Activated CD8-positive, alpha-beta memory T cell treated with anti-CD3 and anti-CD28 coated beads, Interleukin-2, amount 10 ng/mL, durations not matched to agents 7 days and 5 days (primary cell): ENCODE results near the gene ATRNL1. TPM values are rescaled to one million over a fixed set of nuclear protein-coding genes. Genes with fewer than 3 reads are reported as not detected.

Experiments
- ATAC-seq: fragments of 150-1000 bp; cut with Tn5 transposase; one replicate; pipeline ENCODE4 v1.10.0; 2021; ENCODE audit warnings: moderate library complexity
- CTCF ChIA-PET: fragments of 350-600 bp; sonication (Branson Sonifier 250); formaldehyde crosslinking; loops from one replicate; lab custom pipeline; 2021; ENCODE audit warnings: antibody characterized with exemption; lab: Charles Lee
- DNase-seq: peaks from one replicate; pipeline ENCODE4 v3.0.0-alpha.2; 2020
- H3K27ac Mint-ChIP-seq: one replicate; pipeline ENCODE4 v1.8.0; 2021; ENCODE audit warnings: mild to moderate bottlenecking, mixed read lengths
- H3K27me3 Mint-ChIP-seq: one replicate; pipeline ENCODE4 v1.8.0; 2021; ENCODE audit warnings: mixed read lengths
- H3K36me3 Mint-ChIP-seq: one replicate; pipeline ENCODE4 v1.8.0; 2021; ENCODE audit warnings: mild to moderate bottlenecking, mixed read lengths
- H3K4me1 Mint-ChIP-seq: one replicate; pipeline ENCODE4 v1.8.0; 2021; ENCODE audit warnings: mixed read lengths
- H3K4me3 Mint-ChIP-seq: one replicate; pipeline ENCODE4 v1.8.0; 2021; ENCODE audit warnings: mild to moderate bottlenecking, moderate library complexity, mixed read lengths
- H3K9me3 Mint-ChIP-seq: one replicate; pipeline ENCODE4 v1.8.0; 2022; ENCODE audit warnings: low read depth, mixed read lengths
- total RNA-seq, 2 experiments: library from RNA; stranded (reverse); gene quantifications; one replicate each; pipeline ENCODE4 v1.2.3, GENCODE V29; 2021

Gene ATRNL1
- total RNA-seq, 2 experiments from 2014 or later, result 0.35 to 0.87 TPM

GRCh38 chr10:115871855-115872254, 778.7 kb downstream of the ATRNL1 start:
- Mint-ChIP-seq H3K9me3 (peaks cover 4% of the 10 kb centered on the region), H3K27ac (no peak overlapping the region), H3K36me3 (no peaks in the 10 kb centered on the region), H3K27me3 (no peaks in the 10 kb centered on the region), H3K4me1 (no peaks in the 10 kb centered on the region), H3K4me3 (no peak overlapping the region)
- CTCF ChIA-PET, result no interaction called here
- DNase-seq, result no peak
- no peak for ATAC-seq

GRCh38 chr10:115875172-115875571, 782.0 kb downstream of the ATRNL1 start:
- Mint-ChIP-seq H3K4me1 (no peaks in the 10 kb centered on the region), H3K27ac (no peak overlapping the region), H3K9me3 (peaks cover 2% of the 10 kb centered on the region), H3K36me3 (no peaks in the 10 kb centered on the region), H3K4me3 (no peak overlapping the region), H3K27me3 (no peaks in the 10 kb centered on the region)
- CTCF ChIA-PET, result no interaction called here
- DNase-seq (no peak), ATAC-seq (no peak)

GRCh38 chr10:115879372-115880089, 786.4 kb downstream of the ATRNL1 start:
- H3K4me1 Mint-ChIP-seq, result no peaks in the 10 kb centered on the region
- ATAC-seq, result no peak
- H3K27ac Mint-ChIP-seq, result no peak overlapping the region
- no peaks in the 10 kb centered on the region for H3K36me3 Mint-ChIP-seq
- DNase-seq, result no peak
- CTCF ChIA-PET, result no interaction called here
- H3K4me3 Mint-ChIP-seq, result no peak overlapping the region
- H3K9me3 Mint-ChIP-seq, result peaks cover 9% of the 10 kb centered on the region
- no peaks in the 10 kb centered on the region for H3K27me3 Mint-ChIP-seq

- no peaks in the 10 kb centered on the region for H3K4me1 Mint-ChIP-seq
- no peak overlapping the region for H3K4me3 Mint-ChIP-seq
- ATAC-seq, result no peak
- CTCF ChIA-PET, result no interaction called here
- H3K36me3 Mint-ChIP-seq, result no peaks in the 10 kb centered on the region
- H3K27ac Mint-ChIP-seq, result no peak overlapping the region
- H3K27me3 Mint-ChIP-seq, result no peaks in the 10 kb centered on the region
- peaks cover 7% of the 10 kb centered on the region for H3K9me3 Mint-ChIP-seq
- DNase-seq, result no peak
Measured at GRCh38 chr10:115882021-115882420, 788.9 kb downstream of the ATRNL1 start.

- H3K27me3 Mint-ChIP-seq, result no peaks in the 10 kb centered on the region
- no peaks in the 10 kb centered on the region for H3K4me1 Mint-ChIP-seq
- no peak overlapping the region for H3K4me3 Mint-ChIP-seq
- no peak overlapping the region for H3K27ac Mint-ChIP-seq
- CTCF ChIA-PET, result no interaction called here
- H3K9me3 Mint-ChIP-seq, result peaks cover 7% of the 10 kb centered on the region
- ATAC-seq (no peak), DNase-seq (no peak)
- no peaks in the 10 kb centered on the region for H3K36me3 Mint-ChIP-seq
Measured at GRCh38 chr10:115883372-115883771, 790.2 kb downstream of the ATRNL1 start.

GRCh38 chr10:115884331-115884730, 791.2 kb downstream of the ATRNL1 start:
- Mint-ChIP-seq H3K27ac (no peak overlapping the region), H3K4me3 (no peak overlapping the region), H3K4me1 (no peaks in the 10 kb centered on the region), H3K27me3 (no peaks in the 10 kb centered on the region), H3K36me3 (no peaks in the 10 kb centered on the region), H3K9me3 (peaks cover 8% of the 10 kb centered on the region)
- DNase-seq, result no peak
- no peak for ATAC-seq
- CTCF ChIA-PET, result no interaction called here

GRCh38 chr10:115895166-115895565, 802.0 kb downstream of the ATRNL1 start:
- no peak for ATAC-seq
- CTCF ChIA-PET, result no interaction called here

GRCh38 chr10:115898242-115898641, 805.1 kb downstream of the ATRNL1 start:
- Mint-ChIP-seq H3K36me3 (no peaks in the 10 kb centered on the region), H3K4me1 (no peaks in the 10 kb centered on the region), H3K27me3 (no peaks in the 10 kb centered on the region), H3K4me3 (no peak overlapping the region), H3K27ac (no peak overlapping the region), H3K9me3 (no peaks in the 10 kb centered on the region)
- CTCF ChIA-PET, result no interaction called here
- no peak for ATAC-seq
- no peak for DNase-seq

More at GRCh38 chr10:115895166-115895565, 802.0 kb downstream of the ATRNL1 start:
- Mint-ChIP-seq H3K4me1 (no peaks in the 10 kb centered on the region), H3K36me3 (no peaks in the 10 kb centered on the region), H3K4me3 (no peak overlapping the region), H3K27me3 (no peaks in the 10 kb centered on the region), H3K9me3 (no peaks in the 10 kb centered on the region), H3K27ac (no peak overlapping the region)
- no peak for DNase-seq

GRCh38 chr10:115902596-115902995, 809.4 kb downstream of the ATRNL1 start:
- Mint-ChIP-seq H3K4me3 (no peak overlapping the region), H3K9me3 (no peaks in the 10 kb centered on the region), H3K27ac (no peak overlapping the region), H3K4me1 (no peaks in the 10 kb centered on the region), H3K27me3 (no peaks in the 10 kb centered on the region), H3K36me3 (no peaks in the 10 kb centered on the region)
- DNase-seq (no peak), ATAC-seq (no peak)
- CTCF ChIA-PET, result no interaction called here

GRCh38 chr10:115903207-115903606, 810.0 kb downstream of the ATRNL1 start:
- Mint-ChIP-seq H3K27ac (no peak overlapping the region), H3K9me3 (no peaks in the 10 kb centered on the region), H3K4me3 (no peak overlapping the region), H3K27me3 (no peaks in the 10 kb centered on the region), H3K36me3 (no peaks in the 10 kb centered on the region), H3K4me1 (no peaks in the 10 kb centered on the region)
- ATAC-seq (no peak), DNase-seq (no peak)
- CTCF ChIA-PET, result no interaction called here

GRCh38 chr10:115903845-115904244, 810.7 kb downstream of the ATRNL1 start:
- Mint-ChIP-seq H3K9me3 (no peaks in the 10 kb centered on the region), H3K27ac (no peak overlapping the region), H3K27me3 (no peaks in the 10 kb centered on the region), H3K4me3 (no peak overlapping the region), H3K36me3 (no peaks in the 10 kb centered on the region), H3K4me1 (no peaks in the 10 kb centered on the region)
- ATAC-seq, result no peak
- no peak for DNase-seq
- CTCF ChIA-PET, result no interaction called here

- H3K36me3 Mint-ChIP-seq, result no peaks in the 10 kb centered on the region
- DNase-seq, result no peak
- no peaks in the 10 kb centered on the region for H3K4me1 Mint-ChIP-seq
- CTCF ChIA-PET, result no interaction called here
- peaks cover 4% of the 10 kb centered on the region for H3K9me3 Mint-ChIP-seq
- H3K4me3 Mint-ChIP-seq, result no peak overlapping the region
- no peak for ATAC-seq
- H3K27ac Mint-ChIP-seq, result no peak overlapping the region
- no peaks in the 10 kb centered on the region for H3K27me3 Mint-ChIP-seq
Measured at GRCh38 chr10:115909037-115909436, 815.9 kb downstream of the ATRNL1 start.

GRCh38 chr10:115909962-115910731, 817.0 kb downstream of the ATRNL1 start:
- ATAC-seq, result no peak
- DNase-seq, result no peak
- CTCF ChIA-PET, result no interaction called here
- H3K36me3 Mint-ChIP-seq, result no peaks in the 10 kb centered on the region
- no peaks in the 10 kb centered on the region for H3K4me1 Mint-ChIP-seq
- peaks cover 6% of the 10 kb centered on the region for H3K9me3 Mint-ChIP-seq
- H3K4me3 Mint-ChIP-seq, result no peak overlapping the region
- H3K27ac Mint-ChIP-seq, result no peak overlapping the region
- no peaks in the 10 kb centered on the region for H3K27me3 Mint-ChIP-seq

GRCh38 chr10:115914475-115914874, 821.3 kb downstream of the ATRNL1 start:
- H3K4me1 Mint-ChIP-seq, result no peaks in the 10 kb centered on the region
- DNase-seq (no peak), ATAC-seq (no peak)
- CTCF ChIA-PET, result no interaction called here
- no peak overlapping the region for H3K4me3 Mint-ChIP-seq
- H3K27me3 Mint-ChIP-seq, result no peaks in the 10 kb centered on the region
- no peak overlapping the region for H3K27ac Mint-ChIP-seq
- no peaks in the 10 kb centered on the region for H3K36me3 Mint-ChIP-seq
- H3K9me3 Mint-ChIP-seq, result peaks cover 6% of the 10 kb centered on the region
